ENCODE results near the gene STK32B. TPM values are rescaled to one million over a fixed set of nuclear protein-coding genes. Genes with fewer than 3 reads are reported as not detected.
"Not testable (repeated sequence)": the region's sequence is repeated elsewhere in the genome, so short reads cannot be mapped to it uniquely, and the experiment has no call there.

STK32B gene
- total RNA-seq, 1 donor from 2014 or later: 6.5 TPM

- DNase-seq: no peak
Observed at GRCh38 chr4:5395781-5396180, 344.5 kb downstream of the STK32B start.

DNA sequence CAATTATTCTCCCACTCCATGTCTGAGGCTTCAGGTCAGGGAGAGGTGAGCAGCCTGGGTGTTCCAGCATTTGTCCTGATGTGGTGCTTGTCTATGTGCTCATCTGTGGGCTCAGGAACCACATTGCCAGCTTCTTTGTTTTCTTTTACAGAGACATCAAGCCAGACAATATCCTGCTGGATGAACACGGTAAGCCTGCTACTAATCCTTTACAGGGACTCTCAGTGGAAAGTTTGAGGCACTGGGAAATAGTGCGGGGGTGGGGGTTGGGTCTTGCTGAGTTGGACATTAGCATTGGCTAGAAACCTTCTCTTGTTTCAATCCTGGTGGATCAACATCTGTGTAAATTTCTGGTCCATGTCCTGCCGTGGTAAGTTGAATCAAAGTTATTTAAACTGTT, 346.8 kb downstream of the STK32B start:
- DNase-seq: no peak

- no peak for DNase-seq
Observed at GRCh38 chr4:5399124-5399523, 347.8 kb downstream of the STK32B start.

GRCh38 chr4:5399790-5400421, 348.6 kb downstream of the STK32B start:
- peak; percentile 3 for DNase-seq

DNA sequence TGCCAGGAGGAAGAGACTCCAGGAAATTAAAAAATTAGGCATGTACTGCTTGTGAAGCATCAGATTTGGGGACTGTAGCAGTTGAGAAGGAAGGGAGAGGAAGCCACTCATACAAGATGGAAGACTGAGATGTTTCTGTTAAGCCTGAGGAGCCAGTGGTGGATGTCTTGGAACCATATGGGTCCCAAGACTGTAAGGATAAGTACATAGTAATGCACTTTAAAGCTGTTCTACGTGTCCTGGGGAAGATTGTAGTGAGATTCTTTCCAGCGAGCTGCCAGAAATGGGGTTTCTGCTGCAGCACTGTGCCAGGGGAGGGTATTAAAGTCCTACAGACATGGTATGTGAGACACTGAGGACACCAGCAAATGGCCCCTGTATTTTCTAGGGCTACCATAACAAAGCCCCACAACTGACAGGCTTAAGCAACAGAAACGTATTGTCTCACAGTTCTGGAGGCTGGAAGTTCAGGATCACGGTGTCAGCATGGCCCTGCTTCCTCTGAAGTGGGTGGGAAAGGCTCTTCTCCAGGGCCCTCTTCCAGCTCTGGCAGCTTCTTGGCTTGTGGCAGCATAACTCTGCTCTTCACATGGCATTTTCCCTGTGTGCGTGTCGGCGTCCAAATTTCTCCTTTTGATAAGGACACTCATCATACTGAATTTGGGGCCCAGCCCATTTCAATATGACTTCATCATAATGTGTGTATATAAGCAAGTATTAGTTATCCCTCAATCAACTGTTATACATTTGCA, 352.6 kb downstream of the STK32B start:
- no peak for DNase-seq

GRCh38 chr4:5409237-5409636, 358.0 kb downstream of the STK32B start:
- DNase-seq: no peak

- DNase-seq: no peak
Observed at GRCh38 chr4:5409972-5410618, 358.8 kb downstream of the STK32B start.

GRCh38 chr4:5412296-5412695, 361.0 kb downstream of the STK32B start:
- DNase-seq: no peak

GRCh38 chr4:5412751-5413150, 361.5 kb downstream of the STK32B start:
- DNase-seq: no peak

DNA sequence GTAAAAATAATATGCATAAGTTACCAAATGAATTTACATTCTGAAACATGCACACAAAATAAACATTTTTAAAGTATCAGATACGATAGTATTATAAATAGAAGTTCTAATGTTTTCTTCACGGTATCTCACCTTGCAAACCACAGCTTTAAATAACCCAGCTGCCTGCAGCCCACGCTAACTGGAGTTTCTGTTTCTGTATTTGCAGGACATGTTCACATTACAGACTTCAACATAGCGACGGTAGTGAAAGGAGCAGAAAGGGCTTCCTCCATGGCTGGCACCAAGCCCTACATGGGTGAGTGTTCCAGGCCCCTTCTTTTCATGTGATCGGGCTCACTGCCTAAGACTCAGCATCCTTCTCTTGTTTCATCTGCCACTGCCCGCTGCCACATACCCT, 365.4 kb downstream of the STK32B start:
- no peak for DNase-seq

GRCh38 chr4:5420266-5420665, 369.0 kb downstream of the STK32B start:
- DNase-seq: no peak

DNA sequence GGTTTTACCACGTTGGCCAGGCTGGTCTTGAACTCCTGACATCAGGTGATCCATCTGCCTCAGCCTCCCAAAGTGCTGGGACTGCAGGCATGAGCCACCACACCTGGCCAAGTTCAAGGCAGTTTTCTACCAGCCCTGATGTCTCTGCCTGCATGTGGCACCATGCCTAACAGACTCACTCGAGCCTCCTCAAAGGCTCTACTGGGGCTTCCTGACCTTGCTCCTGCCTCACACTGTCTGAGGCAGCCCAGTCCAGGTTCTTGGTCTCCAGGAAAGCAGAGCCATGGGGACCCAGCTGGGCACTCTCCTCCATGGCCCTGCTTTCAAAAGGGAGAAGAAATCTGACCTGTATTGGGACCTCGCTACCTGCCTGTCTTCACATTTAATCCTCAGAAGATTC, 370.1 kb downstream of the STK32B start:
- no peak for DNase-seq

- no peak for DNase-seq
Observed at GRCh38 chr4:5422195-5422594, 370.9 kb downstream of the STK32B start.

- DNase-seq: no peak
Observed at GRCh38 chr4:5423670-5424069, 372.4 kb downstream of the STK32B start.

DNA sequence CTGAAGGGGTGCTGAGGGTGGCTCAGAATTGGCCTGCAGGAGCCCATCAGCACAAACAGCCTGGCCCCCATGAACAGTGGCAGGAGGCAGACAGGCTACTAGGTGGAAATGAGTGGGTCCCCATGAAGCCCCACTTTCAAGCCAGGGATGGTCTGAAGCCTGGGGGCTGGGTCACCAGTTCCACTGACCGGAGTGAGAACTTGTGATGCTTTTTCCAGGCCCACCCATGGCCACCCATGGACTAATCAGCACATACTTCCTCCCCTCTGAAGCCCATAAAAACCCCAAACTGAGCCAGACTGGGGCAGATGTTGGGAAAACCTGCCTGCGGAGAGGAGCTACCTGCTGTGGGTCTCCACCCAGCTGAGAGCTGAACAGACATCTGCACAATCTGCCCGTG, 372.9 kb downstream of the STK32B start:
- DNase-seq: no peak

GRCh38 chr4:5424901-5425300, 373.6 kb downstream of the STK32B start:
- no peak for DNase-seq

- no peak for DNase-seq
Observed at GRCh38 chr4:5429747-5430146, 378.5 kb downstream of the STK32B start.

GRCh38 chr4:5433196-5433595, 381.9 kb downstream of the STK32B start:
- DNase-seq: no peak

GRCh38 chr4:5435201-5435600, 383.9 kb downstream of the STK32B start:
- no peak for DNase-seq

DNA sequence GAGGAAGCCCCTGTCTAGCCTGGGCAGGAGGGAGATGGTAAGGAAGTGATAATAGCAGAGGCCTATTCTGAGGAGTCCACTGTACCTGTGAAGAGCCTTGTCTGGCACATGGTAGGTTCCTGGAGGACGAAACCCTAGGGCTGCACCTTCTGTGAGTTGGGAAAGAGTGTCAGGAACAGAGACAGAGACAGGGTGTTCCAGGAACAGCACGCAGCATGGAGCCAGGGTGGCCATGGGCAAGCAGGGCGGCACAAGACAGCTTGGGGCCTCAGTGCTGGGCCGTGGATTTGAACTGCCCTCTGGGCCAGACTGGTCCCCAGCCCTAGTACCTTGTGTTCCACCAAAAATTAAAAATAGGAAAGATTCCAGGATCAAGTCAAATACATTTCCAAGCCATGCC, 384.5 kb downstream of the STK32B start:
- no peak for DNase-seq

- DNase-seq: not testable (repeated sequence)
Observed at GRCh38 chr4:5443976-5444802, 392.9 kb downstream of the STK32B start.

DNA sequence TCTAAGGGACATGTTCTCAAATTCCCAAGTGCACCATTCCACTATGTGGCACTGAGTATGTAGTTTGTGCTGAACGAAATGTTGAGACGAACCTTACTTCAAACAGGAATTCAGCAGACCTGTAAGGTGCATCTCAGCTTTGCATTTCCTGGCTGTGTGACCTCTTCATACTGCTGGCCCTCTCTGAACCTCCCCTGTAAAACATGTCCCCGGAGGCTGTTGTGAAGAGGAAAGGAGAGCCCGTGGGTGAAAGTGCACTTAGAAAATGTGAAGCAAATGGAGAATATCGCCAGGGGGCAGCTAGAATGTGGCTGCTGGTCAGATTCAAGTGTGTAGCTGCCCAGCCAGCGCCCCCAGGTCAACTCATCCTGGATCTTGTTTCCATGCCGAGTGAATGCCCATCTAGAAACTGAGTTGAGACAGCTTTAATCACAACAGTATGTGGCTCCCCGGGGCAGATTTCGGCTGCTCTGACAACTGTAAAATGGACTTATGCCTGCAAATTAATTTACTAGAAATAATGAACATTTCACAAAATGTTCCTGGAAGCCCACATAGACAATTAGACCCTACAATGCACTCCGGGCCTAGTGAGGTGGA, 393.7 kb downstream of the STK32B start:
- no peak for DNase-seq
